HepG2 (cell line): ENCODE results near the gene LYRM4. TPM values are rescaled to one million over a fixed set of nuclear protein-coding genes. Genes with fewer than 3 reads are reported as not detected.

ENCODE experiments used
- ELF1 ChIP-seq: sonication (generic); formaldehyde crosslinking; IDR thresholded peaks from 2 replicates; pipeline ENCODE4 v1.4.0; 2020; ENCODE audit warnings: missing genetic modification reagents
- HNRNPK ChIP-seq: fragments of 200-400 bp; formaldehyde crosslinking; IDR thresholded peaks from 2 replicates; pipeline ENCODE4 v1.6.1; 2018; ENCODE audit warnings: low read length, low read depth, moderate library complexity, mild to moderate bottlenecking; ENCODE audit not compliant: poor library complexity, severe bottlenecking
- NR2C2 ChIP-seq: sonication (generic); formaldehyde crosslinking; IDR thresholded peaks from 2 replicates; pipeline ENCODE4 v1.4.0; 2020; ENCODE audit warnings: missing genetic modification reagents, mild to moderate bottlenecking, moderate library complexity, borderline replicate concordance
- NR2F1 ChIP-seq, 2 experiments: fragments of 450-650 bp in 1 of 2; formaldehyde crosslinking in 1 of 2; IDR thresholded peaks; 2 replicates each; pipeline versions ENCODE4 v1.5.0 to v1.6.1; 2016 to 2020; ENCODE audit warnings: mild to moderate bottlenecking in 1 of 2, missing compliant biosample characterization in 1 of 2, missing genetic modification reagents in 1 of 2, moderate library complexity in 1 of 2
- RARA ChIP-seq: IDR thresholded peaks from 2 replicates; pipeline ENCODE4 v1.6.1; 2016; ENCODE audit warnings: missing genetic modification reagents, missing compliant biosample characterization
- RFX1 ChIP-seq: fragments of 450-650 bp; IDR thresholded peaks from 2 replicates; pipeline ENCODE4 v1.6.1; 2017
- RFX3 ChIP-seq: IDR thresholded peaks from 2 replicates; pipeline ENCODE4 v1.6.1; 2016; ENCODE audit warnings: missing biosample characterization, missing genetic modification reagents
- ZNF264 ChIP-seq: sonication (generic); formaldehyde crosslinking; IDR thresholded peaks from 2 replicates; pipeline ENCODE4 v1.4.0; 2020; ENCODE audit warnings: missing genetic modification reagents
- ZNF615 ChIP-seq: sonication (generic); formaldehyde crosslinking; IDR thresholded peaks from 2 replicates; pipeline ENCODE4 v1.5.0; 2020; ENCODE audit warnings: mild to moderate bottlenecking, missing genetic modification reagents, borderline replicate concordance
- ZNF652 ChIP-seq: IDR thresholded peaks from 2 replicates; pipeline ENCODE4 v1.6.1; 2016; ENCODE audit warnings: low read depth, borderline replicate concordance
- ZNF879 ChIP-seq: sonication (generic); formaldehyde crosslinking; IDR thresholded peaks from 2 replicates; pipeline ENCODE4 v1.8.1; 2023; ENCODE audit warnings: missing genetic modification reagents
- polyA plus RNA-seq, 8 experiments: library from polyadenylated mRNA; depleted of rRNA in 3 of 8; stranded (reverse) in 7 of 8; unstranded in 1 of 8; fragments of >200 nt; fragmentation: Illumina TruSeq in 4 of 8; extraction: Trizol in 4 of 8; gene quantifications; 2 replicates each; pipeline versions ENCODE4 v1.2.1 to v1.2.3, GENCODE V29; 2011 to 2016; ENCODE audit warnings: low read depth in 4 of 8, missing spikeins in 1 of 8, mixed read lengths in 1 of 8; ENCODE audit not compliant: insufficient read depth in 1 of 8
- total RNA-seq, 5 experiments: library from RNA; depleted of rRNA; stranded (reverse); fragments of >200 nt; fragmentation: Illumina TruSeq; extraction: Trizol; gene quantifications; 2 replicates each; pipeline ENCODE4 v1.2.3, GENCODE V29; 2016; ENCODE audit warnings: low read depth in 1 of 5
- TF ChIP-seq, protein P1 (sequence below): sonication (generic); formaldehyde crosslinking; IDR thresholded peaks from 2 replicates; pipeline ENCODE4 v1.8.0; 2022; ENCODE audit warnings: mild to moderate bottlenecking, missing genetic modification reagents, moderate library complexity
- TF ChIP-seq, protein P2 (sequence below): sonication (generic); formaldehyde crosslinking; IDR thresholded peaks from 2 replicates; pipeline ENCODE4 v1.5.1; 2020; ENCODE audit warnings: mild to moderate bottlenecking, missing genetic modification reagents, moderate library complexity
- TF ChIP-seq, protein P3 (sequence below): sonication (generic); formaldehyde crosslinking; IDR thresholded peaks from 2 replicates; pipeline ENCODE4 v1.4.0; 2020; ENCODE audit warnings: missing genetic modification reagents
- TF ChIP-seq, protein P4 (sequence below): IDR thresholded peaks from 2 replicates; pipeline ENCODE4 v1.6.1; 2016; ENCODE audit warnings: missing compliant biosample characterization, missing genetic modification reagents, borderline replicate concordance

Gene LYRM4
- total and polyA plus RNA-seq, 2 of the 13 experiments (the other 11 are each of a cell fraction or from before 2014, with no cell fraction given), result 64.6 to 67.5 TPM

DNA sequence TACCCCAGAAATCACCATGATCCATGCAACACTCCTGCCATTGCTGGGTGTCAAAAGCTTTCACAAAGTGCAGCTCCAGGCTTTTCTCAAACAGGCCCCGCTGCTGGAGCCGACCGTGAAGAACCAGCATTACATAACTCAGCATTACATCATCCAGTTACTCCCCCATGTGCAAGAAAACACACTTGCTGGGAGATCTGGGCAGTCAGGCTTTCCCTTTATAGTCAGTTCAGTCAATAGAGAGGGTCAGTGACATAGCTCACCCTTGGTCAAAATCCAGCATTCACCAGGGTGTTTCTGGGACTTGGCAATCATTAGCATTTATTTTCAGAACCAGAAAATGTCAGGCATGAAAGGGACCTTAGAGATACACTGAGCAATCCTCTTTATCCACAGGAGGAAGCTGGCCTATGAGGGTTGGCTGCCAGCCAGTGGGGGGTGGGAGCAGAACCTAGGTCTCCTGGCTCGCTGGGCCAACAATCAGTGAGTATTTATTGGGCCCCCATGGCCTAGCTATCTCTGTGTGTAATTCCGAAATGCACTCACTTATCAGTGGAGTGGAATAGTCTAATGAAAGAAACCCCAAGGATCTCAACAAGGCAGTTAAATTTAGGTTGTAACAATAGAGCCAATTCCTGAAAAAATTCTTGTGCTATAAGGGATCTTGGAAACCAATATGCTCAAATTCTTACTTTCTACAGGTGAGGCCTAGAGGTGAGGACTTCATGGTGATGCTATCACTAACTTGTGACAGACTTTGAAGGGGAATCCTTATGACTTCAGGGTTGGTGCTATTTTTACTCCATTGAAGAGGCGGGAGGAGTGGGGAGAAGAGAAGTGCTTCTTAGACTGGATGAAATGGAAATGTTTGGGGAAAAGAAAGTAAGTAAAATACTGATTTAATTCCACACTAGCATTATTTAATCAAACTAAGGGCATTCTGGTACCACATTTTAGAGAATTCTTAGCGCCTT, 54.6 kb downstream of the LYRM4 start (continued):
- no peak for TF ChIP-seq HNRNPK
- TF ChIP-seq, protein P1, sequence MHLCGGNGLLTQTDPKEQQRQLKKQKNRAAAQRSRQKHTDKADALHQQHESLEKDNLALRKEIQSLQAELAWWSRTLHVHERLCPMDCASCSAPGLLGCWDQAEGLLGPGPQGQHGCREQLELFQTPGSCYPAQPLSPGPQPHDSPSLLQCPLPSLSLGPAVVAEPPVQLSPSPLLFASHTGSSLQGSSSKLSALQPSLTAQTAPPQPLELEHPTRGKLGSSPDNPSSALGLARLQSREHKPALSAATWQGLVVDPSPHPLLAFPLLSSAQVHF (CRISPR knock-in tag), result no peak
- no peak for TF ChIP-seq RFX1
- TF ChIP-seq, protein P2, sequence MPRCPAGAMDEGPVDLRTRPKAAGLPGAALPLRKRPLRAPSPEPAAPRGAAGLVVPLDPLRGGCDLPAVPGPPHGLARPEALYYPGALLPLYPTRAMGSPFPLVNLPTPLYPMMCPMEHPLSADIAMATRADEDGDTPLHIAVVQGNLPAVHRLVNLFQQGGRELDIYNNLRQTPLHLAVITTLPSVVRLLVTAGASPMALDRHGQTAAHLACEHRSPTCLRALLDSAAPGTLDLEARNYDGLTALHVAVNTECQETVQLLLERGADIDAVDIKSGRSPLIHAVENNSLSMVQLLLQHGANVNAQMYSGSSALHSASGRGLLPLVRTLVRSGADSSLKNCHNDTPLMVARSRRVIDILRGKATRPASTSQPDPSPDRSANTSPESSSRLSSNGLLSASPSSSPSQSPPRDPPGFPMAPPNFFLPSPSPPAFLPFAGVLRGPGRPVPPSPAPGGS (CRISPR knock-in tag), result peak; percentile 41; the same call in 1 of the 2 replicates
- peak; percentile 71 to 78; a peak in 2 of 4 replicates for TF ChIP-seq NR2F1 (CRISPR knock-in tag; IDR thresholded peaks at IDR 0.05)
- TF ChIP-seq ZNF879, result no peak
- TF ChIP-seq ZNF264, result peak; percentile 94
- TF ChIP-seq RARA, result peak; percentile 89
- peak; percentile 73; the same call in 1 of the 2 replicates for TF ChIP-seq ZNF615 (CRISPR knock-in tag)
- no peak for TF ChIP-seq RFX3 (CRISPR knock-in tag)
- TF ChIP-seq, protein P3, sequence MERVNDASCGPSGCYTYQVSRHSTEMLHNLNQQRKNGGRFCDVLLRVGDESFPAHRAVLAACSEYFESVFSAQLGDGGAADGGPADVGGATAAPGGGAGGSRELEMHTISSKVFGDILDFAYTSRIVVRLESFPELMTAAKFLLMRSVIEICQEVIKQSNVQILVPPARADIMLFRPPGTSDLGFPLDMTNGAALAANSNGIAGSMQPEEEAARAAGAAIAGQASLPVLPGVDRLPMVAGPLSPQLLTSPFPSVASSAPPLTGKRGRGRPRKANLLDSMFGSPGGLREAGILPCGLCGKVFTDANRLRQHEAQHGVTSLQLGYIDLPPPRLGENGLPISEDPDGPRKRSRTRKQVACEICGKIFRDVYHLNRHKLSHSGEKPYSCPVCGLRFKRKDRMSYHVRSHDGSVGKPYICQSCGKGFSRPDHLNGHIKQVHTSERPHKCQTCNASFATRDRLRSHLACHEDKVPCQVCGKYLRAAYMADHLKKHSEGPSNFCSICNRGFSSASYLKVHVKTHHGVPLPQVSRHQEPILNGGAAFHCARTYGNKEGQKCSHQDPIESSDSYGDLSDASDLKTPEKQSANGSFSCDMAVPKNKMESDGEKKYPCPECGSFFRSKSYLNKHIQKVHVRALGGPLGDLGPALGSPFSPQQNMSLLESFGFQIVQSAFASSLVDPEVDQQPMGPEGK (CRISPR knock-in tag), result peak; percentile 94
- TF ChIP-seq ELF1 (CRISPR knock-in tag), result peak; percentile 51; the same call in 1 of the 2 replicates
- TF ChIP-seq, protein P4, sequence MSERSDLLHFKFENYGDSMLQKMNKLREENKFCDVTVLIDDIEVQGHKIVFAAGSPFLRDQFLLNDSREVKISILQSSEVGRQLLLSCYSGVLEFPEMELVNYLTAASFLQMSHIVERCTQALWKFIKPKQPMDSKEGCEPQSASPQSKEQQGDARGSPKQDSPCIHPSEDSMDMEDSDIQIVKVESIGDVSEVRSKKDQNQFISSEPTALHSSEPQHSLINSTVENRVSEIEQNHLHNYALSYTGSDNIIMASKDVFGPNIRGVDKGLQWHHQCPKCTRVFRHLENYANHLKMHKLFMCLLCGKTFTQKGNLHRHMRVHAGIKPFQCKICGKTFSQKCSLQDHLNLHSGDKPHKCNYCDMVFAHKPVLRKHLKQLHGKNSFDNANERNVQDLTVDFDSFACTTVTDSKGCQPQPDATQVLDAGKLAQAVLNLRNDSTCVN (CRISPR knock-in tag), result peak; percentile 87
- peak; percentile 20; the same call in 1 of the 2 replicates for TF ChIP-seq ZNF652 (CRISPR knock-in tag)
- TF ChIP-seq NR2C2, result peak; percentile 76
